Measurements from ENCODE around the gene GOLGA7B.

DNA sequence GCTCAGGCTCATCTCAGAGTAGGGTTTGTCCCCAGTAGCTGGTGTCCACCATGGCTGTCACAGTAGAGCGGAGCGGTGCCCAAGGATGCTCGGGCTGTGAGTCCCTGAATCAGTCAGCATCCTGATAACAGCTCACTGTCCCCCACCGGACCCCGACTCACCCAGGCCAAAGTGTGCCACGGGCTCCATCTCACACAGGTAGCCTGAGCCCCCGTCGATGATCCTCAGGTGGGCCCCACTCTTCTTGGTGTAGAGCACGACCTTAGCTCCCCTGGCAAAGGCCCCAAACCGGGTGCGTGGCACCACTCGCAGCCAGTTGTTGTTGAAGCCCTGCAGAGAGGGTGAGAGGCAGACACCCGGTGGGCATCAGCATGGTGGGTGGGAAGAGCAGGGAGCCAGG lies 45.4 kb downstream of the GOLGA7B start:
- TF ChIP-seq, protein P1, sequence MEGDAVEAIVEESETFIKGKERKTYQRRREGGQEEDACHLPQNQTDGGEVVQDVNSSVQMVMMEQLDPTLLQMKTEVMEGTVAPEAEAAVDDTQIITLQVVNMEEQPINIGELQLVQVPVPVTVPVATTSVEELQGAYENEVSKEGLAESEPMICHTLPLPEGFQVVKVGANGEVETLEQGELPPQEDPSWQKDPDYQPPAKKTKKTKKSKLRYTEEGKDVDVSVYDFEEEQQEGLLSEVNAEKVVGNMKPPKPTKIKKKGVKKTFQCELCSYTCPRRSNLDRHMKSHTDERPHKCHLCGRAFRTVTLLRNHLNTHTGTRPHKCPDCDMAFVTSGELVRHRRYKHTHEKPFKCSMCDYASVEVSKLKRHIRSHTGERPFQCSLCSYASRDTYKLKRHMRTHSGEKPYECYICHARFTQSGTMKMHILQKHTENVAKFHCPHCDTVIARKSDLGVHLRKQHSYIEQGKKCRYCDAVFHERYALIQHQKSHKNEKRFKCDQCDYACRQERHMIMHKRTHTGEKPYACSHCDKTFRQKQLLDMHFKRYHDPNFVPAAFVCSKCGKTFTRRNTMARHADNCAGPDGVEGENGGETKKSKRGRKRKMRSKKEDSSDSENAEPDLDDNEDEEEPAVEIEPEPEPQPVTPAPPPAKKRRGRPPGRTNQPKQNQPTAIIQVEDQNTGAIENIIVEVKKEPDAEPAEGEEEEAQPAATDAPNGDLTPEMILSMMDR (IDR thresholded peaks at IDR 0.05 in 4 of 5, conservative IDR thresholded peaks at IDR 0.05 in 1 of 5) = no peak
- no peak for TF ChIP-seq POLR2A (IDR thresholded peaks at IDR 0.05)
